GM18868 (cell line): Measurements from ENCODE around the gene MSI2.

Experiments
- ATAC-seq: cut with Tn5 transposase; IDR thresholded peaks from one replicate; pipeline ENCODE4 v1.9.1; 2021; ENCODE audit warnings: mild to moderate bottlenecking, moderate library complexity; ENCODE audit not compliant: unreplicated experiment

The MSI2 gene

GRCh38 chr17:57640079-57640478, 383.8 kb downstream of the MSI2 start:
- ATAC-seq = no peak

- no peak for ATAC-seq
These were observed 385.4 kb downstream of the MSI2 start for GRCh38 chr17:57641761-57642160.

GRCh38 chr17:57643062-57643461, 386.7 kb downstream of the MSI2 start:
- ATAC-seq = no peak

GRCh38 chr17:57644326-57644725, 388.0 kb downstream of the MSI2 start:
- ATAC-seq = no peak

DNA sequence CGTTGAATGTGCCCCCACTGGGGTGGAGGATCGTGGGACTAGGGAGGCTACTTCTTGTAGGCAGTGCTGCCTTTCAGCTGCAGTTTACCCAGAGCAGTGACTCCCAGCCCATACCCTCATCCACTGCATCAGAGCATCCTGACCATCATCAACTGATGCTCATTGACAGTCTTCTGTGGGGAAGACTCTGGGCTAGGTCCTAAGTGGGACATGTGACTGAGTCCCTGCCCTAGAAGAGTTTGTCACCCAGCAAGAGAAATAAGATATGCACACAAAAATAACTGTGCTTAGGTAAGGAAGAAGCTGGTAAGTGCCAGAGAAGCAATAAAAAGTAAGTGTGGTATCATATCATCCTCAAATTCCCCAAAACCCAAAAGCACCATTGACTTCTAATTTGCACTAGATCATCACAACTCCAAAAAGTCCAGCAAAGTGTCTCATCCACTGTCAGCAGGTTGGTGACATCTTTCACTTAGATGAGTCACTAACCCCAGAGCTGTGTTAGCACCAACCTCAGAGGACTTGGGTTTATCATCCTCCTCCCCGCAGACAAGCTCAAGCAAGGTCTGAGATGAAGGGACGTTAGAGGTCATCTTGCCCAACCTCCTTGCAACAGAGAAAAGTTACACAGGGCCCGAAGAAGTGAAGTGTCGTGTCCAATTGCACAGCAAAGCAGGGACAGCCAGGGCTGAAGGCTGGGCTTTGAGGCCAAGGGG, 389.8 kb downstream of the MSI2 start:
- ATAC-seq = no peak

DNA sequence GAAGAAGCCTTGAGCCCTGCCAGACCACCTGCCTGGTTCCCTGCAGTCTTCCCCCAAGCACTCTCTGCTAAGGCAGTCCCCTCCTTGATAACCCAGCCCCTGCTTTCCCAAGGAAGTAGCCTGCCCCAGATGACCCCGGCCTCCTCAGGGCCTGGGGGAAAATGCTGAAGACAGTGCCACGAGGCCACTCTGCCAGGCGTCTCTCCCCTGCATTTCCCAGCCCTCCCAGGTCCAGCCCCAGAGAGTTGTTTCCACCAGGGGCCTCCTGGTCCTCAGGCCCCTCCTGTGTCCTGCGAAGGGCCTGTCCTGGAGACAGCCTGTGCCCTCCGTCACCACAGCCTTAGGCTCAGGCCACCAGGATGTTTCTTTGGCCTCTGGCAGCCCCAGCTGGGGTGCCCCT, 392.4 kb downstream of the MSI2 start:
- no peak for ATAC-seq

DNA sequence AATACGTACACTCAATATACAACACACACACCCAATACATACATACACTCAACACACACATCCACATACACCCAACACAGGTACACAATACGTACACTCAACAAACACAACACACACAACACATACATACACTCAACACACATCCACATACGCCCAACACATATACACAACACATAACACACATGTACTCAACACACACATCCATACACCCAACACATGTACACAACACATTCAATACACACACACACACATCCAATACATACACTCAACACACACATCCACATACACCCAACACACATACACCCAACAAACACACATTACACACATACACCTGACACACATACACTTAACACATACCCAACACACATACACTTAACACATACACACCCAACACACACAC, 392.9 kb downstream of the MSI2 start:
- ATAC-seq = no peak

DNA sequence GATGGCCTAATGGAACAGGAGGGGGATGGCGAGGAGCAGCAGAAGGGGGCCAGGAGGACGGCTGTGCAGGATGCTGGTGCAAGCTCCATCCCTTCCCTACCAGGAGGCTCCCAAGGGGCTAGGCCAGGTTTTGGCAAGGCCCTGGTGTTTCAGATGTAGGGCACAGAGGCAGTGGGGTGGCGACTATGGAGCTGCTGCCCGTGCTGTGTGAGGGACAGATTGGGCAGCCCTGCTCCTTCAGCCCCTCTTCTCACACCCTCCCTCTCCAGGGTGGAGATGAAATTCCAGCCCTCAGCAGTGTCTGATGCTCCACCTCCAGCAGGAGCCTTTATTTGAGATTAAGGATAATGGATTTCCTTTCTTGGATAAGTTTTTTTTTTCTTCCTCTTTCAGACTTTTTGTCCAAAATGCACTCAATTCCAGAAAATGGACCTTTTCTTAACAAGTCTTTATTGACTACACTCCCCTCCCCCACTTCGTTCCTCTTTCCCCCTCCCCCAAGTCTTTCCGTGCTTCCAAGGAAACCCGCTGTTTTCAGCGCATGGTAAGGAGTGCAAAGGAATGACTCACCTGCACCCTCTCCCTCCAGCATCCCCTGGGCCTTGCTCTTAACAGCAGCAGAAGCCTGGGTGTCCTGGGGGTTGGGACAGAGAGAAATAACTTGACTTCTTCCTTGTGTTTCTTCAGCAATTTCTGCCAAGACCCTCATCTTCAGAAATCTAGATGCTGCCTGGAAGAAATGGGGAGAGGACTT, 393.6 kb downstream of the MSI2 start:
- no peak for ATAC-seq

DNA sequence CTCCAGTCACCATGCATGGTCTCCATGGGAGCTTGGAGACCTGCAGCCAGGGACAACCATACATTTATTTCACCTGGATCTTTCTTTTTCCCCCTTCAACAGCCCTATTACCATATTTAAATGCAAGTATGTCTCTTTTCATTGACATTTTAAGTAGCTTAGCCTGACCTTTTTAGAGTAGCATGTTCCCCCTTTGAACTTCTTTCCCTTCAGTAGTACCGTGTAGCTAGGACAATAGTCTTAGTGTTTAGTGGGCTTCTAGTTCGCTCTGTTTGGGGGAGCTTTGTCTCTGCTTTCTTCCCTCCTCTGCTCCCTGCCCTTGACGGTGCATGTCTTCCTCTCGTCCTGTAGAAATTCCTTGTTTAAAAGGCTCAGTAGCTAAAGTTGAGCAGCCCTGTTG, 394.2 kb downstream of the MSI2 start:
- no peak for ATAC-seq

- ATAC-seq = no peak
These were observed 395.1 kb downstream of the MSI2 start for GRCh38 chr17:57651451-57651850.

DNA sequence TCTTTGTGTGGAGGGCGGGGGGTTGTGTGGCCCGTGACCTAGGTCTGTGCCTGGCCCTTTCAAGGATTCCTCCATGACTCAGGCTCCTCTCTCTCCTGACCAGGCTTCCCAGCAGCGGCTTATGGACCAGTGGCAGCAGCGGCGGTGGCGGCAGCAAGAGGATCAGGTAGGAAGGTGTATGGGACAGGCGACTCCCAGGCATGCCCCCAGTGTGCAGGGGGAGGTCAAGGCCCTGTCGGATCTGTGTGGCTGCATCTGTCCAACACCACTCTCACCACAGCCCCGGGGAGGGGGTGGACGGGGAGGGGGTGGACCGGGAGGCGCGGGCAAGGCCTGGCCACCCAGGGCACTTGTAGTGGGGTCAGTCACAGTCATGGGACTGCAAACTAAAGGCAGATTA, 395.7 kb downstream of the MSI2 start:
- no peak for ATAC-seq

DNA sequence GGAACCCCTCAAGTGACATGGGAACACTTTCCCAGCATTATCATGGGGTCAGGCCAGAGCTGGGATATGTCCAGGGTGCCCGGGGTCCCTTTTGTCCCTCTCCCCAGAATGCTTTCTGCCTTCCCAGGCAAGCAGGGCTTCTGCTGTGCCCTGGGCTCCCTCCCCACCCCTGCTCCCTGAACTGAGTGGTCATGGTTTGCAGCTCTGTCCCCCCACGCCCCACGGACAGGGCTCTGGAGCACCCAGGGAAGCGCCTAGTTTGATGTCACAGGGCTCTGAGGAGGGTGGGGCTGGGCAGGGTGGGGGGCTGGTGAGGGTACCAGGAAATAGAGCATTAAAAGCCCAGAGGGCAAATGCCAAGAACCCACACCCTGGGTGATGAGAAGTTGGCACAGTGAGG, 396.5 kb downstream of the MSI2 start:
- no peak for ATAC-seq

GRCh38 chr17:57653279-57653678, 397.0 kb downstream of the MSI2 start:
- no peak for ATAC-seq

DNA sequence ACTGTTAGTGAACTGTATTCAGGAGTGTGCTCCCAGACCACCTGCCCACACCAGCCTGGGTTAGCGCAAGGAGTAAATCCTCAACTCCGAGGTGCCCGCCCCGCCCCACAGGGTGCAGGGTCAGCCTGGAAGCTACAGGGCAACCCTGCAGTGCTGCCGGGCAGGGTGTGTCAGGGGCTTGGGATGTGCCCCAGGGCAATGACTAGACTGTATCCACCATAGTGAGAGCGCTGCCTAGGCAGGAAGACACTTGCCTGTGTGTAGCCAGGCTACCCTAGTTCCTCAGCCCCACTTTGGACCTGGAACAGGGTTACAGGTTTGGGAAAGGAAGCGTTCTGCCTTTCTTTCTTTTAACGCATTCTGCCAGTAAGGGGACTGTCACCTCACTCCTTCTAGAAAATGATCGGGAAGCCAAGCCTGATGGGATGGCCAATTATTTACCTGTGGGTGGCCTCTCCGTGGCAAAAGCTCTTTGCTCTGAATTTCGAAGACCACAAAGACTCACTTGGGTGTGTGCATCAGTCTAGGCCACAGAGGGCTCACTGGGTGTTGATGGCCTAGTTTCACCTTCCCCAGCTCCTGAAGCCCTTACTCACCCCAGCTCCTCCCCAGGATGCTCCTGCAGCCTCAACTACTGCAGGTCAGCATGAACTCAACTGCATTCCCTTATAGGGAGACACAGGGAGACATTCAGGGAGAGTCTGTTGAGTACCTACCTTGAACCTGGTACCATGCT, 397.9 kb downstream of the MSI2 start:
- no peak for ATAC-seq

DNA sequence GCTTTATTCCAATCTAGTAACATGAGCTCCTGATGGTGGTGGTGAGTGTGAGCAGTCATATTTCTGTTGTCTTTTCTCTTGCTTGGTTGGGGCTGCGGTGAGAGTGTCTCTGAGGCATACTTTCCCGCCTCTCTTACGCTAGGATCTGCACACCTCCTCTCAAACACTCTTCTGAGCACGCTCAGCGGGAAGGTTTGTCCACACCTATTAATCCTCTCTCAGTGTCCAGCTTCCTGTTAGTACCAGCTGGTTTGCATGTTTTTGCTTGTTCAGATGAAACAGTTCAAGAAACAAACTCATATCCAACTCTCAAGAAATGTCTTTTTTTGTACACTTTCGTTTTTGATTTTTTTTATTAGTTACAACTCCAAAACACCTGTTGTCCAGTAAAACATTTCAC, 399.2 kb downstream of the MSI2 start:
- ATAC-seq = no peak

DNA sequence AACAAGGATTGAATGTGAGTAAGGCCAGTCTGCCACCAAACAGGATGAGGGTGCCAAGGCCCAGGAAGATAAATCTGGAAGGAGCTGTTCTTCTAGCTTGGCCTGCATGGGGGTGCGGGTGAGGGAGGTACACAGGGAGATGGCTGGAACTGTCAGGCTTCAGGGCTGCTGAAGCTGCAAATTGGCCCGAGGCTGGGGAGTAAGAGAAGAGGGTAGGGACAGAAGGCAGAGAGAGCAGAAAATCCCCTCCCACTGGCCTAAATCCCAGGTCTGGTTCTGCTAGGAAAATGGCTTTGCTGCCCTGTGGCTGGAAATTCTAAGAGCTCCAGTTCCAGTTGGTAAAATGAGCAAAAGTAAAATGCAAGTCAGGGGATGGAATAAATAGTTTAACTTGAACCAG, 400.9 kb downstream of the MSI2 start:
- no peak for ATAC-seq

- ATAC-seq = no peak
These were observed 405.7 kb downstream of the MSI2 start for GRCh38 chr17:57662041-57662440.

DNA sequence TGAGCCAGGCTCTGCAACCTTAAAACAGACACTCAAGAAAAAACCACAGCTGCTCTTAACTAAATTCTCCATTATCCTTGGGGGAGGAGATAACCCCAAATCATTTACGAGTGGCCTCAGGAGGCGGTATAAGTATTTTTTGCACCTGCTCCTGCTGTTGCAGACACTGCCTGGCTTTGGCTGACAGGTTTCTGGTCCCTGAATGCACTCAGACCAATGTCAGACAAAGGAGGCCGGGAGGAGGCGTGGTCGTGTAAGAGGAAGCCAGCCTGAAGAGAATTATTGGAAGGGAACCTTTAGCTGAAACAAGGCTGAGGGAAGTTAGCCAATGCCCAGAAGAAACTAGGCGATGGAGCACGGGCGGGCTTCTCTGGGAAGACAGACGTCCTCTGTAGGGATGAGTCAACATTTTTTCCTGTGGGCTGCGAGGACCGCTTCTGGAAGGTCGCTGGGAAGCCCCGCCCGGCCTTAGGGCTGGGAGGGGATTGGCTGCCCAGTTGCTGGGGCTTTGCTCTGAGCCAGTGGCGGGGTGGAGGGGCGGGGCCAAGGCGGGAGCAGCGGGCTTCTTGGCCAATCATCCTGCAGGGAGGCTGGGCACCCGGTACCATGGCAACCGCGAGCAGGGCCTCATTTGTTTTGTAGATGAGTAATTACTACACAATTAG, 406.5 kb downstream of the MSI2 start:
- peak; percentile 90 for ATAC-seq

GRCh38 chr17:57663326-57664070, 407.2 kb downstream of the MSI2 start:
- no peak for ATAC-seq

DNA sequence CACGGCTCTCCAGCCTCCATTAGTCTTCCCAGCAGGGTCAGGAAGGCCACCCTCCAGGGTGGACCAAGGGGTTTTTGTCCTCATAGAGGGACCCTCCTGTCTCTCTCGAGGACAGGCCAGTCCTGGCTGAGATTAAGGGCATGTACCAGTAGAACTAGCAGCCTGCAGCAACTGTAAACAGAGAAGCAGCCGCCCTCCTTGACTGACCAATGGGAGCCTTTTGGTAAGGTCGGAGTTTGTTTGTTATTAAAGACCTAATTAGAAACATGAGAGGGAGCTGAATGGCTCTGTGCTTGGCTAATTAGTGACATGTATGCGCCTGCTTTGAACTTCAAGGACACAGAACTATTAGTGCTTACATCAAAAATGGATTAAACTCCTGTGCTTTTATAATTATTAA, 408.8 kb downstream of the MSI2 start:
- no peak for ATAC-seq

DNA sequence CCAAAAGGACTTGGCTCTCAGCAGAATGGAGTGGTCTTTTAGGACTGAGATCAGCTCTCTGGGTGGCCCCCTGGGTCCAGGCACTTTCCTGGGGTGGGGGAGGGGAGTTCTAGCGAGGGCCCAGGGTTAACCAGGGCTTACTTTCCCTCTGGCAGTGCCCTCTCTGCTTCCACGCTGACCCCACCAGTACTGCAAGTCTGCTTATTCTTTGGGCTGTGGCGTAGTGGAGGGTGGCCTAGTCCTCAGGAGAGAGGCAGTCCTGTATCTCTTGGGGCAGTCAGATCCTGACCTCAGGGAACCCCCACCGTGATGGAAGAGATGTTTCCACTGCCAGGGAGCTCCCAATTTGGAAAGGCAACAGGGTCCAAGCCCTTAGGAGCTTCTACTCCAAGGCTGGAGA, 409.4 kb downstream of the MSI2 start:
- ATAC-seq = no peak
